Stimulated activated naive B cell treated with anti-CD40 and anti-IgM and Interleukin-4, amounts not matched to agents 10 μg/mL and 1 μg/mL and 100 μg/mL, for 72 hours (primary cell): ENCODE measurements around the gene ITGB2.
A peak's percentile ranks its signal among the peaks of the same experiment; 100 is the strongest.

Source experiments
- ATAC-seq, 2 donors: fragments of 150-1000 bp; cut with Tn5 transposase; replicated peaks; 2 replicates each; pipeline ENCODE4 v1.10.0; 2021; ENCODE audit warnings: moderate library complexity in 1 of 2
- DNase-seq: peaks from one replicate; pipeline ENCODE4 v3.0.0; 2021
- H3K27ac Mint-ChIP-seq: one replicate; pipeline ENCODE4 v1.8.0; 2022; ENCODE audit warnings: mild to moderate bottlenecking, mixed read lengths
- H3K27me3 Mint-ChIP-seq, 2 donors: one replicate each; pipeline ENCODE4 v1.8.0; 2022; ENCODE audit warnings: mixed read lengths in 2 of 2
- H3K36me3 Mint-ChIP-seq, 2 donors: one replicate each; pipeline ENCODE4 v1.8.0; 2022; ENCODE audit warnings: mixed read lengths in 2 of 2, mild to moderate bottlenecking in 1 of 2
- H3K4me1 Mint-ChIP-seq, 2 donors: one replicate each; pipeline ENCODE4 v1.8.0; 2022; ENCODE audit warnings: mixed read lengths in 2 of 2, mild to moderate bottlenecking in 1 of 2
- H3K4me3 Mint-ChIP-seq, 2 donors: one replicate each; pipeline ENCODE4 v1.8.0; 2022; ENCODE audit warnings: mild to moderate bottlenecking in 2 of 2, mixed read lengths in 2 of 2, moderate library complexity in 1 of 2
- H3K9me3 Mint-ChIP-seq, 2 donors: one replicate each; pipeline ENCODE4 v1.8.0; 2022; ENCODE audit warnings: mixed read lengths in 2 of 2, mild to moderate bottlenecking in 1 of 2

The ITGB2 gene

GRCh38 chr21:44908908-44909307 is 11.8 kb downstream of the ITGB2 start:
- peak overlapping the region; percentile 10 for H3K27ac Mint-ChIP-seq
- H3K36me3 Mint-ChIP-seq, result peaks cover 28 to 45% of the 10 kb centered on the region in 2 donors
- peak overlapping the region; percentile 18 to 44 for H3K4me3 Mint-ChIP-seq
- peaks cover 66 to 84% of the 10 kb centered on the region in 2 donors for H3K4me1 Mint-ChIP-seq
- H3K27me3 Mint-ChIP-seq, result no peaks in the 10 kb centered on the region
- no peaks in the 10 kb centered on the region for H3K9me3 Mint-ChIP-seq
- DNase-seq, result no peak
- ATAC-seq, result no peak

- Mint-ChIP-seq H3K4me3 (peak overlapping the region; percentile 52 to 66), H3K27ac (peak overlapping the region; percentile 68), H3K27me3 (no peaks in the 10 kb centered on the region), H3K9me3 (no peaks in the 10 kb centered on the region), H3K4me1 (peaks cover 61 to 78% of the 10 kb centered on the region in 2 donors), H3K36me3 (peaks cover 32 to 50% of the 10 kb centered on the region in 2 donors)
- DNase-seq, result peak; percentile 70
- peak; percentile 73 to 85 for ATAC-seq
Observed at GRCh38 chr21:44907966-44908895, 12.5 kb downstream of the ITGB2 start.

- no peaks in the 10 kb centered on the region for H3K27me3 Mint-ChIP-seq
- peak overlapping the region; percentile 68 for H3K27ac Mint-ChIP-seq
- H3K4me1 Mint-ChIP-seq, result peaks cover 60 to 80% of the 10 kb centered on the region in 2 donors
- DNase-seq (no peak), ATAC-seq (peak; percentile 55 to 61)
- H3K36me3 Mint-ChIP-seq, result peaks cover 40 to 59% of the 10 kb centered on the region in 2 donors
- peak overlapping the region; percentile 52 to 66 for H3K4me3 Mint-ChIP-seq
- no peaks in the 10 kb centered on the region for H3K9me3 Mint-ChIP-seq
Observed at GRCh38 chr21:44907225-44907965, 13.3 kb downstream of the ITGB2 start.

DNA sequence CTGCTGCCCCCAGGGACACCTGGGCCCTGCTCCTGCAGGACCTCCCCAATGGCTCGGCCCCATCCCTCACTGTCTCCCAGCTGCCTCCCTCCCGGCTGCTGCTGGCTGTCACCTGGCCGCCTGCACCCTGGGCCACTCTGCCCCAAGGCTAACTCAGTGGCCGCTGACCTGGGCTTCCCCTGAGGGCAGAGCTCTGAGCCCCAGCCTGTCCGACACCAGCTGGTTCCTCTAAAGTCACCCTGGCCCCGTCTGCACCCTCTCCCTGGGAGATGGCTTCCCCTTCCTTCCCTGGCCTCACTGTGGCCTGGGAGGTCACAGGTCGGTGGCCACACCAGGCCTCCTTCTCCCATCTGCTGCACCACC is 15.0 kb downstream of the ITGB2 start:
- DNase-seq, result no peak
- Mint-ChIP-seq H3K4me1 (peaks cover 45 to 67% of the 10 kb centered on the region in 2 donors), H3K27ac (no peak overlapping the region), H3K27me3 (no peaks in the 10 kb centered on the region), H3K9me3 (no peaks in the 10 kb centered on the region), H3K4me3 (no peak overlapping the region), H3K36me3 (peaks cover 48 to 67% of the 10 kb centered on the region in 2 donors)
- no peak for ATAC-seq

GRCh38 chr21:44905016-44905727 is 15.5 kb downstream of the ITGB2 start:
- DNase-seq, result no peak
- Mint-ChIP-seq H3K36me3 (peaks cover 51 to 69% of the 10 kb centered on the region in 2 donors), H3K4me1 (peaks cover 44 to 65% of the 10 kb centered on the region in 2 donors), H3K9me3 (no peaks in the 10 kb centered on the region), H3K27me3 (no peaks in the 10 kb centered on the region), H3K4me3 (no peak overlapping the region), H3K27ac (no peak overlapping the region)
- no peak for ATAC-seq

DNA sequence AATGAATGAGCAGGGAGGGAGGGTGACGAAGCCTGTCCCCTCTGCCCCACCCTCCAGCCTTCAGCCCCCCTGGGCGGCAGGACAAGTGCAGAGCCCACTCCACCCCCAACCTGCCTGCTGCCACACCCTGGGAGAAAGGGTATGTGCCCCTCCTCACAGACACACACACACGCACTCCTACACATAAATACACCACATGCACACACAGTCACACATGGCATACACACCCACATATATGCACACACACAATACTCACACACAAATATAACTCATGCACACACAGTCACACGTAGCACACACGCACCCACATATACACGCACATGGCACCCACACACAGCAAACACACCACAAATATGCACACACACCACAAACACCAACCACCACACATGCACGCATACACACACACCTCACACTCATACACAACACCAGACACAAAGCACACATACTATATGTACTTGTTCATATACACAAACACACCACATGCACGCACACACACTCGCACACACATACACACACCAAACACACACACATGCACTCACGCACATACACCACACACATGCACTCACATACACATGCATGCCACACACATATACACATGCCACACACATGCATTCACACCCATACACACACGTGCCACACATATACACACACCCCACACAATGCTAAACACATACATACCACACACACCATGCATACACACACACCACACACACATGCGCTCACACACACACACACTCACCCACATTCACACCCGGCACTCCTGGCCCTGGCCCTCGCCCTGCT is 16.4 kb downstream of the ITGB2 start:
- H3K27me3 Mint-ChIP-seq, result no peaks in the 10 kb centered on the region
- no peak overlapping the region for H3K4me3 Mint-ChIP-seq
- H3K4me1 Mint-ChIP-seq, result peaks cover 38 to 57% of the 10 kb centered on the region in 2 donors
- H3K36me3 Mint-ChIP-seq, result peaks cover 50 to 66% of the 10 kb centered on the region in 2 donors
- DNase-seq (no peak), ATAC-seq (no peak)
- peak overlapping the region; percentile 48 for H3K27ac Mint-ChIP-seq
- no peaks in the 10 kb centered on the region for H3K9me3 Mint-ChIP-seq

DNA sequence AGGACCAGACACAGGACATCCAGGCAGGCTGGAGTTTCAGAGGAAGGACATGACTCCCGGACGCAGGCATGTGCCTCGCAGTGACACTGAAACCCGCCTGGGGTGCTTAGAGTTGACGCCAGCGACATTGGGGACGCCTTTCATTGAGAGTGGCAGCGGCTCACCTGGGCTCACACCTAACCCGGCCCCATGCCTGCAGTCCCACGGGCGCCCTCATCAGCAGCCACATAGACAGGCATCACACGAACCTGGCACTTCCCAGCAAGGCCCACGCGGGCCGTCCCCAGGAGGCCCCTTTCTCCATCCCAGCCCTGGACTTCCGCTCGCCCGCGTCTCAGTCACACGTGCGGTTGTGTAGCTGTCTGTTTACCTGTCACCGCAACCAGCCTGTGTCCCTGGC is 17.0 kb downstream of the ITGB2 start:
- no peak for ATAC-seq
- Mint-ChIP-seq H3K27me3 (no peaks in the 10 kb centered on the region), H3K9me3 (no peaks in the 10 kb centered on the region), H3K4me1 (peaks cover 33 to 51% of the 10 kb centered on the region in 2 donors), H3K27ac (no peak overlapping the region), H3K36me3 (peaks cover 44 to 61% of the 10 kb centered on the region in 2 donors), H3K4me3 (no peak overlapping the region)
- DNase-seq, result no peak

GRCh38 chr21:44903050-44903685 is 17.5 kb downstream of the ITGB2 start:
- Mint-ChIP-seq H3K9me3 (no peaks in the 10 kb centered on the region), H3K27me3 (no peaks in the 10 kb centered on the region), H3K36me3 (peaks cover 46 to 63% of the 10 kb centered on the region in 2 donors), H3K4me1 (peaks cover 33 to 46% of the 10 kb centered on the region in 2 donors), H3K4me3 (no peak overlapping the region), H3K27ac (peak overlapping the region; percentile 16)
- DNase-seq (no peak), ATAC-seq (no peak)

GRCh38 chr21:44902268-44903049 is 18.2 kb downstream of the ITGB2 start:
- ATAC-seq (no peak), DNase-seq (no peak)
- H3K4me1 Mint-ChIP-seq, result peaks cover 26 to 38% of the 10 kb centered on the region in 2 donors
- H3K9me3 Mint-ChIP-seq, result no peaks in the 10 kb centered on the region
- peaks cover 46 to 68% of the 10 kb centered on the region in 2 donors for H3K36me3 Mint-ChIP-seq
- no peak overlapping the region for H3K4me3 Mint-ChIP-seq
- H3K27me3 Mint-ChIP-seq, result no peaks in the 10 kb centered on the region
- peak overlapping the region; percentile 16 for H3K27ac Mint-ChIP-seq

- DNase-seq (no peak), ATAC-seq (no peak)
- Mint-ChIP-seq H3K36me3 (peaks cover 54 to 72% of the 10 kb centered on the region in 2 donors), H3K4me1 (peaks cover 23 to 32% of the 10 kb centered on the region in 2 donors), H3K27me3 (no peaks in the 10 kb centered on the region), H3K27ac (peak overlapping the region; percentile 56), H3K9me3 (no peaks in the 10 kb centered on the region), H3K4me3 (no peak overlapping the region)
Observed at GRCh38 chr21:44901391-44902074, 19.2 kb downstream of the ITGB2 start.

DNA sequence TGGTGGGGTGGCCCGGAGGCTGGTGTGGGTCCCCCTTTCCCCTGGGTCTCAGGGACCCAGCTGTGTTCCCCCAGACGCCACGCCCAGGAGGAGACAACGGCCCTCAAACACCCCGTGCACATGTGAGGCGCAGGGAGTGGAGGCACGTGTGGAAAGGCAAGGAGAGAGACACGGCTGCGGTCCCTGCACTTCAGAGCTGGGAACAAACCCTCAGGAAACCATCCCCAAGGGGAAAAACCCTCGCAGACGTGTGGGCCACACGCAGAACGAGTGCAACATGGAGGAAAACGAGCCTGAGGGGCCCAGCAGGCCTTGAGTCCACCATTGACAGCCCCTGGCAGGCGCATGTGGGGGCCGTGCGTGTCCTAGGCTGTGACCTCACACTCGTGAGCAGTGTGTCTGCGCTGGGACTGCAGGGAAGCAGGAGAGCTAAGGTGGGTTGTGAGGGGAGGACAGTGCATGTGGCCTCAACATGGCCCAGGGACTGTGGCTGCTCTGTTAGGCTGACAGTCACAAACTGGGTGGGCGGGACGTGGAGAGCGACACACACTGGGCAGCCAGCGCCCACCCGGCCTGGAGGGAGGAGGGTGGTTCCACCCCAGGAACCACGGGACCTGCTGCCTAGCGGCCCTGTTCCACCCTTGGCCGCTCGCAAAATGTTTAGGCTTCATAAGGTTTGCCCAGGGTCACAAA is 20.0 kb downstream of the ITGB2 start:
- Mint-ChIP-seq H3K36me3 (peaks cover 59 to 71% of the 10 kb centered on the region in 2 donors), H3K4me1 (peaks cover 23 to 24% of the 10 kb centered on the region in 2 donors)
- DNase-seq, result no peak

More for the DNA sequence above, 20.0 kb downstream of the ITGB2 start:
- no peaks in the 10 kb centered on the region for H3K27me3 Mint-ChIP-seq
- peak overlapping the region; percentile 54 for H3K27ac Mint-ChIP-seq
- no peak for ATAC-seq
- no peaks in the 10 kb centered on the region for H3K9me3 Mint-ChIP-seq
- H3K4me3 Mint-ChIP-seq, result peak overlapping the region in 1 of 2 donors; percentile 32
